Uterus (tissue), 4 donors: ENCODE data around the gene CYP4F8. TPM values are rescaled to one million over a fixed set of nuclear protein-coding genes. Genes with fewer than 3 reads are reported as not detected.
A peak's percentile ranks its signal among the peaks of the same experiment; 100 is the strongest.

Experiments used
- DNase-seq, 2 donors: peaks; one replicate each; pipeline ENCODE4 v3.0.0-alpha.2; 2019 to 2020
- H3K27ac ChIP-seq, 2 donors: fragments of 200-600 bp; sonication (generic); 1 replicate in 1 of 2; 2 replicates in 1 of 2; pipeline ENCODE4 v1.5.1; 2016 to 2018
- H3K27me3 ChIP-seq, 2 donors: fragments of 200-600 bp; sonication (generic); one replicate each; pipeline ENCODE4 v1.5.1; 2018 to 2019; ENCODE audit warnings: control low read depth in 1 of 2
- H3K36me3 ChIP-seq, 2 donors: fragments of 200-600 bp; sonication (generic); one replicate each; pipeline ENCODE4 v1.5.1; 2019; ENCODE audit warnings: control low read depth in 1 of 2
- H3K4me1 ChIP-seq, 2 donors: fragments of 200-600 bp; sonication (generic); one replicate each; pipeline ENCODE4 v1.5.1; 2018 to 2019; ENCODE audit warnings: control low read depth in 1 of 2
- H3K4me3 ChIP-seq, 2 donors: fragments of 200-600 bp; sonication (generic); 1 replicate in 1 of 2; 2 replicates in 1 of 2; pipeline ENCODE4 v1.5.1; 2018 to 2019; ENCODE audit warnings: mild to moderate bottlenecking in 1 of 2
- H3K9me3 ChIP-seq, 2 donors: fragments of 200-600 bp; sonication (generic); one replicate each; pipeline ENCODE4 v1.5.1; 2019; ENCODE audit warnings: control low read depth in 1 of 2
- POLR2A ChIP-seq, 2 donors: fragments of 450-650 bp; IDR thresholded peaks; one replicate each; pipeline ENCODE4 v1.6.1; 2016; ENCODE audit warnings: antibody characterized with exemption in 2 of 2, mild to moderate bottlenecking in 1 of 2, moderate library complexity in 1 of 2
- intact Hi-C: fragments of 100-400 bp; cut with DNase I; formaldehyde crosslinking; loops from one replicate; pipeline ENCODE4 v1.15.1; 2023; ENCODE audit warnings: low total_unique reads
- total RNA-seq, 4 donors: library from RNA; depleted of rRNA in 3 of 4; stranded (reverse); fragments of >200 nt in 3 of 4; gene quantifications; one replicate each; pipeline versions ENCODE4 v1.1.0 to v1.2.4, GENCODE V29; 2014 to 2023
- TF ChIP-seq, protein P1 (sequence below), 4 experiments: fragments of 200-600 bp in 2 of 4; fragments of 450-650 bp in 2 of 4; sonication (generic) in 2 of 4; IDR thresholded peaks; one replicate each; pipeline ENCODE4 v1.5.1; 2016 to 2019; ENCODE audit warnings: antibody characterized with exemption in 4 of 4, mild to moderate bottlenecking in 2 of 4, moderate library complexity in 1 of 4
- donor health status: DM: yes; HTN: yes; CAD: no.

Gene CYP4F8
- total RNA-seq, 4 donors from 2014 or later, result 1.5 TPM; not detected in 3

DNA sequence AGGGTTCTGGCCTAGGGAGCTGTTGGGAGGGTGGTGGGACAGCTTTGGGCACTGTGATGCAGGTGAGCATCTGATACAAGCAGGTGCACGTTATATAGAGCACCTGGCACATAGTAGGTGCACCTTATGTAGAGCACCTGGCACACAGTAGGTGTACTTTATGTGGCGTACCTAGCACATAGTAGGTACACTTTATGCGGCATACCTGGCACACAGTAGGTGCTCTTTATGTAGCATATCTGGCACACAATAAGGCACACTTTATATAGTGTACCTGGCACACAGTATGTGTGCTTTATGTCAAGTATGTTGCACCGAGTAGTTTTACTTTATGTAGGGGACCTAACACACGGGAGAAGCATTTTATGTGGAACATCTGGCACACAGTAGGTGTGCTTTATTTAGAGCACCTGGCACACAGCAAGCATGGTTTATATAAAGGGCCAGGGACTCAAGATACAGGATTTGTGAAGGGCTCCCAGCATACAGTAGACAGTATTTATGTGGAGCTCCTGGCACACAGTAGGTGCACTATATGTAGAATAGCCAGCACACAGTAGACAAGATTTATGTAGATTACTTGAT, 56.3 kb downstream of the CYP4F8 start:
- no peak for DNase-seq
- intact Hi-C loops, result no loop called here
- TF ChIP-seq, protein P1, sequence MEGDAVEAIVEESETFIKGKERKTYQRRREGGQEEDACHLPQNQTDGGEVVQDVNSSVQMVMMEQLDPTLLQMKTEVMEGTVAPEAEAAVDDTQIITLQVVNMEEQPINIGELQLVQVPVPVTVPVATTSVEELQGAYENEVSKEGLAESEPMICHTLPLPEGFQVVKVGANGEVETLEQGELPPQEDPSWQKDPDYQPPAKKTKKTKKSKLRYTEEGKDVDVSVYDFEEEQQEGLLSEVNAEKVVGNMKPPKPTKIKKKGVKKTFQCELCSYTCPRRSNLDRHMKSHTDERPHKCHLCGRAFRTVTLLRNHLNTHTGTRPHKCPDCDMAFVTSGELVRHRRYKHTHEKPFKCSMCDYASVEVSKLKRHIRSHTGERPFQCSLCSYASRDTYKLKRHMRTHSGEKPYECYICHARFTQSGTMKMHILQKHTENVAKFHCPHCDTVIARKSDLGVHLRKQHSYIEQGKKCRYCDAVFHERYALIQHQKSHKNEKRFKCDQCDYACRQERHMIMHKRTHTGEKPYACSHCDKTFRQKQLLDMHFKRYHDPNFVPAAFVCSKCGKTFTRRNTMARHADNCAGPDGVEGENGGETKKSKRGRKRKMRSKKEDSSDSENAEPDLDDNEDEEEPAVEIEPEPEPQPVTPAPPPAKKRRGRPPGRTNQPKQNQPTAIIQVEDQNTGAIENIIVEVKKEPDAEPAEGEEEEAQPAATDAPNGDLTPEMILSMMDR (IDR thresholded peaks at IDR 0.05), result no peak
- no peak for TF ChIP-seq POLR2A (IDR thresholded peaks at IDR 0.05)
- H3K4me3 ChIP-seq, result no peak overlapping the region
- H3K27ac ChIP-seq, result no peak overlapping the region
- no peaks in the 10 kb centered on the region for H3K36me3 ChIP-seq
- H3K4me1 ChIP-seq, result peaks cover 0 to 5% of the 10 kb centered on the region in 2 donors
- H3K27me3 ChIP-seq, result no peaks in the 10 kb centered on the region
- H3K9me3 ChIP-seq, result no peaks in the 10 kb centered on the region

DNA sequence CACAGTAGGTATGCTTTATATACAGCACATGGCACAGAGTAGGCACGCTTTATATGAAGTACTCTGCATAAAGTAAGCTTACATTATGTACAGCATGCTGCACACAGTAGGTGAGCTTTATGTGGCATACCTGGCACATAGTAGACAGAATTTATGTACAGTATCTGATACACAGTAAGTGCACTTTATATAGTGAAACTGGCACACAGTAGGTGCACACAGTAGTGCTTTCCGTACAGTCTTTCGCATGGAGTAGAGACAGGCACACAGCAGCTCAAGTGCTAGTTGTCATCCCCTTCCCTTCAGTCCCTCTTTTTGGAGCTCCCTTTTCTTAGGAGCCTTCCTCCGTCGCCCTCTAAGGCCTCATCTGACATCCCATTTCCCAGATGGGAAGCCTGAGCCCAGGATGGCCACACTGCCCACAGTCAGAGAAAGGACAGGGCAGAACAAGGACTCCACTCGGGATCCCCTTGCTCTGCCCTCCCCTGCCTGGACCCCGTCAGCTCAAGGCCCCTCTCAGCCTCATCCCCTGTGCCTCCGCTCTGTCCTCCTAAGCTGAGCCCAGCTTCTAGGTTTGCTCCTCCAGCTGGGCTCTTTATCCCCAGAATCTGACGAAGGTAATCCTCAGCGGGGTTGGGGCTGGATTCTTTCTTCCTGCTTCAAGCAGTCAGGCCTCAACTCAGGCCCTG, 57.0 kb downstream of the CYP4F8 start:
- no peak overlapping the region for H3K4me3 ChIP-seq
- intact Hi-C loops, result no loop called here
- TF ChIP-seq, protein P1 (IDR thresholded peaks at IDR 0.05), result no peak
- no peak for TF ChIP-seq POLR2A (IDR thresholded peaks at IDR 0.05)

DNA sequence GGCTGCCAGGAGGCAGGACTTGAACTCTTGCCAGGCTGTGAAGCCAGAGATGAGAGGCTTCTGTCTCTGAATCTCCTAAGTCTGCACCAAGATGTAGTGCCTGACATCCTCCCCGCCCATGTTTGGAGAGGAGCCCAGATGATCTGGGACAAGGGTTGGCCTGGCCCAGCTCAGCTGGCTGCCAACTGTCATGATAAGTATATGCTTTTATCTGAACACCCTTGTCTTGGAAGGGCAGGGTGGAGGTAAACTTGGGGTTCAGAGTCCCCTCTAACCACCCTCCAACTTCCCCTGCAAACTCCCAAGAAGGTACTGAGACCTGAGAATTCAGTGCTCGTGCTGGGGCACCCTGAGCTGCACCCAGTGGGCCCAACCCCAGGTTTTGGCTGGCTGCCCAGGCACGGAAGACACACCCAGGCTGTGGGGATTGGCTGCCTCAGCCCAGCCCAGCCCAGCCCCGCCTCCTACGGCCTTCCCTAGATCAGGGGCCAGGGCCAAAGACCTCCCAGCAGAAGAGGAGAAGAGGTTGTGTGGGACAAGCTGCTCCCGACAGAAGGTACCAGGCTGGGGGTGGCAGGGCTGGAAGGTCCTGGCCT, 57.7 kb downstream of the CYP4F8 start, which contains the start of gene CYP4F12:
Gene CYP4F12, plus strand, starts transcription at position 508 of the 596 bp plus-strand sequence. CDS start 443 bp downstream, outside the sequence.
- peak within 1 kb of the TSS; percentile 72 to 80 for H3K27ac ChIP-seq

More for the DNA sequence above, 57.0 kb downstream of the CYP4F8 start:
- H3K4me1 ChIP-seq, result peaks cover 0 to 5% of the 10 kb centered on the region in 2 donors
- H3K27me3 ChIP-seq, result no peaks in the 10 kb centered on the region
- H3K27ac ChIP-seq, result peak overlapping the region; percentile 72 to 80
- no peaks in the 10 kb centered on the region for H3K36me3 ChIP-seq
- no peak for DNase-seq
- no peaks in the 10 kb centered on the region for H3K9me3 ChIP-seq

DNA sequence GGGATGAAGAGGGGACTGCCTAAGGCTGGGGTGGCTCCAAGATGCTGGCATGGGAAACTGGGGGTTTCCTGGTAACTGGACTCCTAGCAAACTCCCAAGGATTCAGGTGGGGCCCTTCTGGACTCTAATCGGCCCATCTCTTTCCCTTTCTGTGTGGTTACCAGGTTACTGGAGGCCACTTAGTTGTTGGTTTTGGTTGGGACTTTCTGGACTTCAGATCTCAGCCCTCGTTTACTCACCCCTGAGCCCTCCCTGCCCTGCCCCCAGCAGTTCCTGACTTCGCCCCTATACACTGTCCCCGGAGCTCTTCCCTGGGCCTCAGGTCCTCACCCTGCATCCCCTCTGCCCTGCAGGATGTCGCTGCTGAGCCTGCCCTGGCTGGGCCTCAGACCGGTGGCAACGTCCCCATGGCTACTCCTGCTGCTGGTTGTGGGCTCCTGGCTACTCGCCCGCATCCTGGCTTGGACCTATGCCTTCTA, 58.2 kb downstream of the CYP4F8 start:
- DNase-seq, result no peak
- no peak for TF ChIP-seq POLR2A (IDR thresholded peaks at IDR 0.05)
- TF ChIP-seq, protein P1 (IDR thresholded peaks at IDR 0.05), result no peak
- no peaks in the 10 kb centered on the region for H3K36me3 ChIP-seq
- no peaks in the 10 kb centered on the region for H3K27me3 ChIP-seq
- peak overlapping the region; percentile 72 to 80 for H3K27ac ChIP-seq
- intact Hi-C loops, result no loop called here
- H3K4me1 ChIP-seq, result peaks cover 0 to 5% of the 10 kb centered on the region in 2 donors
- H3K4me3 ChIP-seq, result peak overlapping the region in 1 of 2 donors; percentile 20
- no peaks in the 10 kb centered on the region for H3K9me3 ChIP-seq

More for the DNA sequence above, 57.7 kb downstream of the CYP4F8 start, which contains the start of gene CYP4F12:
- Histone ChIP-seq H3K4me1 (peaks cover 0 to 5% of the 10 kb centered on the region in 2 donors), H3K36me3 (no peaks in the 10 kb centered on the region), H3K9me3 (no peaks in the 10 kb centered on the region), H3K4me3 (peak within 1 kb of the TSS in 1 of 2 donors; percentile 20), H3K27me3 (no peaks in the 10 kb centered on the region)
- peak; percentile 92 for DNase-seq
- no peak for TF ChIP-seq POLR2A (IDR thresholded peaks at IDR 0.05)
- TF ChIP-seq, protein P1 (IDR thresholded peaks at IDR 0.05), result no peak
- intact Hi-C loops, result no loop called here
